NCI-H460 (cell line): ENCODE measurements around the gene SGO1. TPM values are rescaled to one million over a fixed set of nuclear protein-coding genes. Genes with fewer than 3 reads are reported as not detected.
"Not testable (repeated sequence)": the region's sequence is repeated elsewhere in the genome, so short reads cannot be mapped to it uniquely, and the experiment has no call there.

Source experiments
- DNase-seq: peaks from one replicate; pipeline ENCODE4 v3.0.0-alpha.2; 2016; ENCODE audit warnings: low read depth; ENCODE audit errors: extremely low read depth
- polyA plus RNA-seq: library from polyadenylated mRNA; depleted of rRNA; stranded (reverse); fragments of >200 nt; gene quantifications from 2 replicates; pipeline ENCODE4 v1.2.3, GENCODE V29; 2014; cell fraction: nucleus; rRNA removed
- total RNA-seq: library from RNA; depleted of rRNA; stranded (reverse); fragments of >200 nt; shearing (Covaris generic); gene quantifications from 2 replicates; pipeline ENCODE4 v1.2.3, GENCODE V29; 2014; rRNA removed

SGO1 gene
- total RNA-seq = 13.7 and 16.6 TPM in 2 replicates
- 10.9 and 13.7 TPM in 2 replicates for polyA plus RNA-seq

- peak; percentile 93 for DNase-seq
Observed at GRCh38 chr3:20185679-20186599, at the start of gene SGO1. SGO1 (minus strand) TSS chr3:20186206; CDS start chr3:20184027, 2,179 bp downstream.

- DNase-seq = no peak
Observed at GRCh38 chr3:20235796-20236195, 49.8 kb upstream of the SGO1 start.

- DNase-seq = no peak
Observed at GRCh38 chr3:20232906-20233780, 47.1 kb upstream of the SGO1 start.

GRCh38 chr3:20230954-20231353, 44.9 kb upstream of the SGO1 start:
- no peak for DNase-seq

- DNase-seq = peak; percentile 6
Observed at GRCh38 chr3:20225769-20226168, 39.8 kb upstream of the SGO1 start.

GRCh38 chr3:20222274-20222673, 36.3 kb upstream of the SGO1 start:
- no peak for DNase-seq

- no peak for DNase-seq
Observed at GRCh38 chr3:20218215-20218614, 32.2 kb upstream of the SGO1 start.

- DNase-seq = no peak
Observed at GRCh38 chr3:20215636-20216035, 29.6 kb upstream of the SGO1 start.

GRCh38 chr3:20213491-20213890, 27.5 kb upstream of the SGO1 start:
- not testable (repeated sequence) for DNase-seq

- DNase-seq = not testable (repeated sequence)
Observed at GRCh38 chr3:20207945-20208344, 21.9 kb upstream of the SGO1 start.

- DNase-seq = not testable (repeated sequence)
Observed at GRCh38 chr3:20205898-20206297, 19.9 kb upstream of the SGO1 start.

- no peak for DNase-seq
Observed at GRCh38 chr3:20201143-20201542, 15.1 kb upstream of the SGO1 start.

- no peak for DNase-seq
Observed at GRCh38 chr3:20197775-20198174, 11.8 kb upstream of the SGO1 start.

- no peak for DNase-seq
Observed at GRCh38 chr3:20194793-20195460, 8.9 kb upstream of the SGO1 start.

GRCh38 chr3:20190991-20191390, 5.0 kb upstream of the SGO1 start:
- no peak for DNase-seq

- DNase-seq = no peak
Observed at GRCh38 chr3:20186600-20187004, 596 bp upstream of the SGO1 start.

- no peak for DNase-seq
Observed at GRCh38 chr3:20185331-20185678, 701 bp downstream of the SGO1 start.

GRCh38 chr3:20182206-20182605, 3.8 kb downstream of the SGO1 start:
- DNase-seq = no peak

GRCh38 chr3:20181276-20181675, 4.7 kb downstream of the SGO1 start:
- DNase-seq = no peak

- no peak for DNase-seq
Observed at GRCh38 chr3:20173844-20174410, 12.1 kb downstream of the SGO1 start.
